MCF 10A (cell line): ENCODE data around the gene SPATA16. TPM values are rescaled to one million over a fixed set of nuclear protein-coding genes. Genes with fewer than 3 reads are reported as not detected.
"Not testable (repeated sequence)": the region's sequence is repeated elsewhere in the genome, so short reads cannot be mapped to it uniquely, and the experiment has no call there.

Experiments used
- BruUV-seq: library from RNA; stranded (reverse); fragments of 400-500 nt; replicated peaks from 2 replicates; lab custom pipeline; 2021; lab: Mats Ljungman, UMichigan
- CTCF ChIA-PET: fragments of 300-600 bp; sonication (Branson Sonifier 250); formaldehyde crosslinking; extraction: SDS; loops from one replicate; lab custom pipeline; 2021; ENCODE audit warnings: antibody characterized with exemption, inconsistent platforms; lab: Yijun Ruan, JAX
- POLR2A ChIA-PET: fragments of 300-600, 350-650 bp; sonication (Branson Sonifier 250); formaldehyde crosslinking; extraction: SDS; loops from one replicate; lab custom pipeline; 2020; ENCODE audit warnings: antibody characterized with exemption, inconsistent platforms; lab: Yijun Ruan, JAX
- DNase-seq: peaks from one replicate; pipeline ENCODE4 v3.0.0-alpha.2; 2018; ENCODE audit not compliant: unreplicated experiment
- H3K27ac Mint-ChIP-seq: one replicate; pipeline ENCODE4 v1.8.0; 2022; ENCODE audit warnings: mild to moderate bottlenecking, low read depth, mixed read lengths; ENCODE audit not compliant: unreplicated experiment
- H3K27me3 Mint-ChIP-seq: one replicate; pipeline ENCODE4 v1.8.0; 2022; ENCODE audit warnings: mixed read lengths; ENCODE audit not compliant: insufficient read depth, unreplicated experiment
- H3K36me3 Mint-ChIP-seq: one replicate; pipeline ENCODE4 v1.8.0; 2022; ENCODE audit warnings: mild to moderate bottlenecking, moderate library complexity, mixed read lengths; ENCODE audit not compliant: insufficient read depth, unreplicated experiment
- H3K4me1 Mint-ChIP-seq: one replicate; pipeline ENCODE4 v1.8.0; 2022; ENCODE audit warnings: mixed read lengths; ENCODE audit not compliant: insufficient read depth, unreplicated experiment
- H3K4me3 Mint-ChIP-seq: one replicate; pipeline ENCODE4 v1.8.0; 2022; ENCODE audit warnings: mild to moderate bottlenecking, moderate library complexity, mixed read lengths; ENCODE audit not compliant: unreplicated experiment
- H3K9me3 Mint-ChIP-seq: one replicate; pipeline ENCODE4 v1.8.0; 2022; ENCODE audit warnings: mixed read lengths; ENCODE audit not compliant: unreplicated experiment
- CTCF ChIP-seq: fragments of 200-600 bp; IDR thresholded peaks from one replicate; pipeline ENCODE4 v1.8.0; 2022; ENCODE audit warnings: antibody characterized with exemption, mild to moderate bottlenecking; ENCODE audit not compliant: unreplicated experiment
- intact Hi-C: fragments of 100-400 bp; cut with micrococcal nuclease; formaldehyde crosslinking; loops from 2 replicates; pipeline ENCODE4 v1.14.1; 2022
- total RNA-seq: library from RNA; stranded (reverse); gene quantifications from 2 replicates; pipeline ENCODE4 v1.2.3, GENCODE V29; 2022

The SPATA16 gene
- total RNA-seq, 1 experiment from 2014 or later, result not detected

- ChIA-PET CTCF (interaction anchor here (0.6 to 1.4 kb wide), 4 partner anchors 14 to 62 kb away, joined by 3 to 5 read pairs (median 4); no protein-coding TSS in a partner anchor), POLR2A (interaction anchor here (0.7 to 1.2 kb wide), 4 partner anchors 9 to 687 kb away, joined by 3 to 4 read pairs (median 3); no protein-coding TSS in a partner anchor)
- Mint-ChIP-seq H3K36me3 (no peaks in the 10 kb centered on the region), H3K27ac (no peak overlapping the region), H3K4me1 (peaks cover 14% of the 10 kb centered on the region), H3K9me3 (no peaks in the 10 kb centered on the region), H3K27me3 (peaks cover 18% of the 10 kb centered on the region), H3K4me3 (no peak overlapping the region)
- intact Hi-C loops, result no loop called here
- peak; percentile 93 for DNase-seq
- TF ChIP-seq CTCF, result no peak
- no TSS peak for BruUV-seq
These were observed 271.7 kb downstream of the SPATA16 start for GRCh38 chr3:172869368-172869771.

DNA sequence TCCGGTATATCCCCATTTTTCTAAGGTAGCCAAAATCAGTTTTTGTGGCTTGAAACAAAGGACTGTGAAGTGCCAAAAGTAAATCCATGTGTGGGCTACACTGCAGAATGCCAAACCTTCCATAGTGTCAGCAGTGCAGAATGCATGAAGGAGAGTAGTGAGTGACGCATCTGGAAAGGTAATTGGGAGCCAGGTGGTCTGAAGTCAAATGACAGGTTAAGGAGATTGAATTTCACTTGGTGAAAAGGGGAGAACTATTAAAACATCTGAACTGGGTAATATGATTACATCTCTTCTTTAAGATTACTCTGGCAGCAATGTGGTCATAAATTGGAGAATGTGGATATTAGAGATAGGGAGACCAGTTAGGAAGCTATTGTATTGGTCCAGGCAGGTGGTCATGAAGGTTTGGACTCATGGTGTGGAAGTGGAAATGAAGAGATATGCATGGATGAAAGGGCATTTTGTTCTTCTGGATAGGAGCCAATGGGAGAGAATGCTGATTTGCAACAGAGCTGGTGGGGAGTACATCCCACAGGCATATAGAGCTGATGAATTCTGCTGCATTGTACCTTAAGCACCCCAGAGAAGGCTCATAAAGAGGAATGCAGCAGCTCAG, 272.3 kb downstream of the SPATA16 start:
- Mint-ChIP-seq H3K4me1 (peaks cover 14% of the 10 kb centered on the region), H3K36me3 (no peaks in the 10 kb centered on the region), H3K27ac (no peak overlapping the region), H3K9me3 (no peaks in the 10 kb centered on the region), H3K4me3 (no peak overlapping the region), H3K27me3 (peaks cover 23% of the 10 kb centered on the region)
- no peak for TF ChIP-seq CTCF
- intact Hi-C loops, result no loop called here
- no TSS peak for BruUV-seq
- ChIA-PET POLR2A (interaction anchor here (0.7 to 1.2 kb wide), 4 partner anchors 8 to 688 kb away, joined by 3 to 4 read pairs (median 3); no protein-coding TSS in a partner anchor), CTCF (interaction anchor here (0.9 to 1.4 kb wide), 3 partner anchors 13 to 33 kb away, joined by 3 to 5 read pairs (median 4); no protein-coding TSS in a partner anchor)
- DNase-seq, result peak; percentile 11

- peaks cover 23% of the 10 kb centered on the region for H3K27me3 Mint-ChIP-seq
- peaks cover 14% of the 10 kb centered on the region for H3K4me1 Mint-ChIP-seq
- POLR2A ChIA-PET, result interaction anchor here (0.7 kb wide), 1 partner anchor 16 kb away, joined by 3 read pairs; no protein-coding TSS in a partner anchor
- BruUV-seq, intact Hi-C loops, DNase-seq, H3K27ac Mint-ChIP-seq, H3K9me3 Mint-ChIP-seq, CTCF ChIA-PET, H3K36me3 Mint-ChIP-seq, H3K4me3 Mint-ChIP-seq: not testable (repeated sequence)
These were observed 274.2 kb downstream of the SPATA16 start for GRCh38 chr3:172866726-172867350.

GRCh38 chr3:172859041-172859440, 282.0 kb downstream of the SPATA16 start:
- Mint-ChIP-seq H3K27me3 (peaks cover 26% of the 10 kb centered on the region), H3K9me3 (no peaks in the 10 kb centered on the region), H3K27ac (no peak overlapping the region), H3K36me3 (no peaks in the 10 kb centered on the region), H3K4me3 (no peak overlapping the region), H3K4me1 (no peaks in the 10 kb centered on the region)
- TF ChIP-seq CTCF, result no peak
- POLR2A ChIA-PET, result no interaction called here
- no TSS peak for BruUV-seq
- intact Hi-C loops, result no loop called here
- no peak for DNase-seq
- CTCF ChIA-PET, result no interaction called here
